ENCODE measurements around the gene AIPL1. TPM values are rescaled to one million over a fixed set of nuclear protein-coding genes. Genes with fewer than 3 reads are reported as not detected.
"Not testable (repeated sequence)": the region's sequence is repeated elsewhere in the genome, so short reads cannot be mapped to it uniquely, and the experiment has no call there.

AIPL1 gene
- total RNA-seq, result not detected in 3 replicates
- long read RNA-seq, result 0 reads

GRCh38 chr17:6435051-6435450 is at the start of gene AIPL1:
AIPL1 (minus strand) TSS chr17:6435121; CDS start chr17:6435104, 17 bp downstream.
- no peak for DNase-seq (ENCODE audit: low spot score)
- H3K27ac Mint-ChIP-seq (ENCODE audit: unreplicated experiment), result no peak within 1 kb of the TSS
- H3K36me3 Mint-ChIP-seq (ENCODE audit: low read depth), result peaks cover 3% of the 10 kb centered on the region
- peaks cover 8% of the 10 kb centered on the region for H3K9me3 Mint-ChIP-seq (ENCODE audit: low read depth)
- no peak within 1 kb of the TSS for H3K4me3 Mint-ChIP-seq (ENCODE audit: unreplicated experiment)
- no peak for TF ChIP-seq CTCF (IDR thresholded peaks at IDR 0.05)
- no peaks in the 10 kb centered on the region for H3K4me1 Mint-ChIP-seq (ENCODE audit: low read depth)
- H3K27me3 Mint-ChIP-seq (ENCODE audit: low read depth), result peaks cover 12% of the 10 kb centered on the region

GRCh38 chr17:6483507-6483906 is 48.6 kb upstream of the AIPL1 start:
- no peaks in the 10 kb centered on the region for H3K9me3 Mint-ChIP-seq (ENCODE audit: low read depth)
- peaks cover 5% of the 10 kb centered on the region for H3K36me3 Mint-ChIP-seq (ENCODE audit: low read depth)
- peaks cover 10% of the 10 kb centered on the region for H3K4me1 Mint-ChIP-seq (ENCODE audit: low read depth)
- peaks cover 6% of the 10 kb centered on the region for H3K27me3 Mint-ChIP-seq (ENCODE audit: low read depth)
- no peak overlapping the region for H3K27ac Mint-ChIP-seq (ENCODE audit: unreplicated experiment)
- H3K4me3 Mint-ChIP-seq (ENCODE audit: unreplicated experiment), result no peak overlapping the region
- DNase-seq (ENCODE audit: low spot score), result no peak
- no peak for TF ChIP-seq CTCF (IDR thresholded peaks at IDR 0.05)

- H3K36me3 Mint-ChIP-seq (ENCODE audit: low read depth); DNase-seq (ENCODE audit: low spot score); H3K27ac Mint-ChIP-seq (ENCODE audit: unreplicated experiment); H3K4me1 Mint-ChIP-seq (ENCODE audit: low read depth); H3K4me3 Mint-ChIP-seq (ENCODE audit: unreplicated experiment); H3K27me3 Mint-ChIP-seq (ENCODE audit: low read depth); H3K9me3 Mint-ChIP-seq (ENCODE audit: low read depth): not testable (repeated sequence)
These were observed 47.9 kb upstream of the AIPL1 start for GRCh38 chr17:6482796-6483195.

DNA sequence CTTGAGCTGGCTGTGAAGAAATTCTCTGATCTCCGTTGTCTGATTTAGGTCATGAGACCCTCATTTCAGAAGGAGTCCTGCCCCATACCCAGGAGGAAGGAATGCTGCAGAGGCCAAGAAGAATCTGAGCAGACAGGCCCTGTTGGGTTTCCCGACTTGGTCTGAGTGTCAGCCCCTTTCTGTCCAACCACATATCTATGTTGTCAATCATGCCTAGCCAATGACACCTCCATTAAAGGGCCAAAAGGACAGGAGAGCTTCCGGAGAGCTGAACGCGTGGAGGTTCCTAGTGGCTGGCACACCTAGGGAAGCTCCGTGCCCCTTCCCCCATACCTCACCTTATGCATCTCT is 47.2 kb upstream of the AIPL1 start:
- peak overlapping the region; percentile 42 for H3K27ac Mint-ChIP-seq (ENCODE audit: unreplicated experiment)
- TF ChIP-seq CTCF (IDR thresholded peaks at IDR 0.05), result no peak

GRCh38 chr17:6480303-6480675 is 45.4 kb upstream of the AIPL1 start:
- Mint-ChIP-seq H3K27ac (ENCODE audit: unreplicated experiment) (no peak overlapping the region), H3K36me3 (ENCODE audit: low read depth) (peaks cover 5% of the 10 kb centered on the region), H3K4me1 (ENCODE audit: low read depth) (no peaks in the 10 kb centered on the region), H3K4me3 (ENCODE audit: unreplicated experiment) (no peak overlapping the region), H3K27me3 (ENCODE audit: low read depth) (peaks cover 6% of the 10 kb centered on the region), H3K9me3 (ENCODE audit: low read depth) (no peaks in the 10 kb centered on the region)
- TF ChIP-seq CTCF (IDR thresholded peaks at IDR 0.05), result no peak
- no peak for DNase-seq (ENCODE audit: low spot score)

More for the DNA sequence above, 47.2 kb upstream of the AIPL1 start:
- Mint-ChIP-seq H3K9me3 (ENCODE audit: low read depth) (no peaks in the 10 kb centered on the region), H3K4me1 (ENCODE audit: low read depth) (peaks cover 1% of the 10 kb centered on the region), H3K27me3 (ENCODE audit: low read depth) (peaks cover 6% of the 10 kb centered on the region), H3K4me3 (ENCODE audit: unreplicated experiment) (no peak overlapping the region), H3K36me3 (ENCODE audit: low read depth) (peaks cover 5% of the 10 kb centered on the region)
- no peak for DNase-seq (ENCODE audit: low spot score)

DNA sequence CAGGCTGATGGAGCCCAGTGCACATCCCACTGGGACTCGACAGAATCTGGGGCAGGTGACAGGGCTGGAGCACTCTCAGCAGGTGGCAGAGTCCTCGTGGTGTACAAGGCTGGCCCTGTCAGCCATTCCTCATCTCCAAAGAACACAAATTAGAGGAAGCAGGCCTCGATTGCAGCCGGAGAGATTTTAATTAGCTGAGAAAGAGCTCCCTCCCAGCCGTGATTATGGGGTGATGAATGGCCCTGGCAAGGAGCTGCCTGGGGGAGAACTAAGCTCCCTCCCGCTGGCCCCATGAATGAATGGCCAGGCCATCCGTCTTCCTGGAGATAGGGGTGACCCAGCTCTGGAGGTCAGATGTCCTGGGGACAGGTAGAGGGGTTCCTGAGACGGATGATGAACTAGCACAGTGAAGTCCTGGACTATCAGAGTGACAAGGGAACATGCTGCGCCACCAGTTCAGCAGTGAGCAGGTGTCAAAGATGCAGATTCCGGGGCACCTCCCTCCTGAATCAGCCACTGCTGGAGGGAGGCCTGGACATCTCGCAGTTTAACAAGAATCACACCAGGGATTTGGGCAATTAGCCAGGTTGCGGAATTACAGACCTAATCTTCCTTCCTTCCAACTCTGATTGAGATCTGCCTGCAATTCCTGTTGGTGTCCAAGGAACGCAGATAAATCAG is 44.8 kb upstream of the AIPL1 start:
- DNase-seq (ENCODE audit: low spot score), result no peak
- H3K27me3 Mint-ChIP-seq (ENCODE audit: low read depth), result peaks cover 6% of the 10 kb centered on the region

More for the DNA sequence above, 44.8 kb upstream of the AIPL1 start:
- H3K27ac Mint-ChIP-seq (ENCODE audit: unreplicated experiment), result no peak overlapping the region
- no peaks in the 10 kb centered on the region for H3K9me3 Mint-ChIP-seq (ENCODE audit: low read depth)
- H3K36me3 Mint-ChIP-seq (ENCODE audit: low read depth), result peaks cover 5% of the 10 kb centered on the region
- H3K4me1 Mint-ChIP-seq (ENCODE audit: low read depth), result no peaks in the 10 kb centered on the region
- TF ChIP-seq CTCF (IDR thresholded peaks at IDR 0.05), result no peak
- H3K4me3 Mint-ChIP-seq (ENCODE audit: unreplicated experiment), result no peak overlapping the region
